ENCODE results near the gene TGFBI. TPM values are rescaled to one million over a fixed set of nuclear protein-coding genes. Genes with fewer than 3 reads are reported as not detected.

Gene TGFBI
- total RNA-seq, 1 donor from 2014 or later: 27.9 TPM

GRCh38 chr5:135991429-135991828 is 37.4 kb upstream of the TGFBI start:
- Mint-ChIP-seq H3K36me3 (ENCODE audit: low read depth, unreplicated experiment) (no peaks in the 10 kb centered on the region), H3K4me3 (ENCODE audit: unreplicated experiment) (no peak overlapping the region), H3K9me3 (ENCODE audit: unreplicated experiment) (no peaks in the 10 kb centered on the region), H3K27ac (ENCODE audit: unreplicated experiment) (no peak overlapping the region), H3K27me3 (ENCODE audit: unreplicated experiment) (no peaks in the 10 kb centered on the region), H3K4me1 (ENCODE audit: unreplicated experiment) (peaks cover 36% of the 10 kb centered on the region)
- no peak for DNase-seq (ENCODE audit: low spot score)
- no peak for TF ChIP-seq CTCF (IDR thresholded peaks at IDR 0.05; ENCODE audit: unreplicated experiment)

GRCh38 chr5:135993335-135993879 is 35.4 kb upstream of the TGFBI start:
- Mint-ChIP-seq H3K27ac (ENCODE audit: unreplicated experiment) (peak overlapping the region; percentile 76), H3K4me3 (ENCODE audit: unreplicated experiment) (no peak overlapping the region), H3K9me3 (ENCODE audit: unreplicated experiment) (no peaks in the 10 kb centered on the region), H3K4me1 (ENCODE audit: unreplicated experiment) (peaks cover 41% of the 10 kb centered on the region), H3K36me3 (ENCODE audit: low read depth, unreplicated experiment) (no peaks in the 10 kb centered on the region), H3K27me3 (ENCODE audit: unreplicated experiment) (no peaks in the 10 kb centered on the region)
- no peak for TF ChIP-seq CTCF (IDR thresholded peaks at IDR 0.05; ENCODE audit: unreplicated experiment)
- no peak for DNase-seq (ENCODE audit: low spot score)

GRCh38 chr5:135993880-135994636 is 34.7 kb upstream of the TGFBI start:
- TF ChIP-seq CTCF (IDR thresholded peaks at IDR 0.05; ENCODE audit: unreplicated experiment): no peak
- peak overlapping the region; percentile 76 for H3K27ac Mint-ChIP-seq (ENCODE audit: unreplicated experiment)
- no peak overlapping the region for H3K4me3 Mint-ChIP-seq (ENCODE audit: unreplicated experiment)
- no peaks in the 10 kb centered on the region for H3K9me3 Mint-ChIP-seq (ENCODE audit: unreplicated experiment)
- peaks cover 39% of the 10 kb centered on the region for H3K4me1 Mint-ChIP-seq (ENCODE audit: unreplicated experiment)
- DNase-seq (ENCODE audit: low spot score): no peak
- no peaks in the 10 kb centered on the region for H3K36me3 Mint-ChIP-seq (ENCODE audit: low read depth, unreplicated experiment)
- no peaks in the 10 kb centered on the region for H3K27me3 Mint-ChIP-seq (ENCODE audit: unreplicated experiment)

- Mint-ChIP-seq H3K9me3 (ENCODE audit: unreplicated experiment) (no peaks in the 10 kb centered on the region), H3K27me3 (ENCODE audit: unreplicated experiment) (no peaks in the 10 kb centered on the region), H3K4me3 (ENCODE audit: unreplicated experiment) (peak overlapping the region; percentile 57), H3K4me1 (ENCODE audit: unreplicated experiment) (peaks cover 41% of the 10 kb centered on the region), H3K36me3 (ENCODE audit: low read depth, unreplicated experiment) (no peaks in the 10 kb centered on the region), H3K27ac (ENCODE audit: unreplicated experiment) (no peak overlapping the region)
- no peak for TF ChIP-seq CTCF (IDR thresholded peaks at IDR 0.05; ENCODE audit: unreplicated experiment)
- DNase-seq (ENCODE audit: low spot score): no peak
Observed at GRCh38 chr5:135995976-135996375, 32.8 kb upstream of the TGFBI start.

GRCh38 chr5:135996611-135997010 is 32.2 kb upstream of the TGFBI start:
- TF ChIP-seq CTCF (IDR thresholded peaks at IDR 0.05; ENCODE audit: unreplicated experiment): no peak
- no peaks in the 10 kb centered on the region for H3K27me3 Mint-ChIP-seq (ENCODE audit: unreplicated experiment)
- DNase-seq (ENCODE audit: low spot score): no peak
- H3K9me3 Mint-ChIP-seq (ENCODE audit: unreplicated experiment): no peaks in the 10 kb centered on the region
- H3K36me3 Mint-ChIP-seq (ENCODE audit: low read depth, unreplicated experiment): no peaks in the 10 kb centered on the region
- peaks cover 37% of the 10 kb centered on the region for H3K4me1 Mint-ChIP-seq (ENCODE audit: unreplicated experiment)
- H3K27ac Mint-ChIP-seq (ENCODE audit: unreplicated experiment): peak overlapping the region; percentile 70
- H3K4me3 Mint-ChIP-seq (ENCODE audit: unreplicated experiment): peak overlapping the region; percentile 57

All from endothelial cell (in vitro differentiated cells).